Measurements from ENCODE around the gene MUC20. TPM values are rescaled to one million over a fixed set of nuclear protein-coding genes. Genes with fewer than 3 reads are reported as not detected.
"Not testable (repeated sequence)": the region's sequence is repeated elsewhere in the genome, so short reads cannot be mapped to it uniquely, and the experiment has no call there.

Gene MUC20
- total RNA-seq, 6 donors from 2014 or later: 10.1 to 39.8 (median 15.2) TPM

DNA sequence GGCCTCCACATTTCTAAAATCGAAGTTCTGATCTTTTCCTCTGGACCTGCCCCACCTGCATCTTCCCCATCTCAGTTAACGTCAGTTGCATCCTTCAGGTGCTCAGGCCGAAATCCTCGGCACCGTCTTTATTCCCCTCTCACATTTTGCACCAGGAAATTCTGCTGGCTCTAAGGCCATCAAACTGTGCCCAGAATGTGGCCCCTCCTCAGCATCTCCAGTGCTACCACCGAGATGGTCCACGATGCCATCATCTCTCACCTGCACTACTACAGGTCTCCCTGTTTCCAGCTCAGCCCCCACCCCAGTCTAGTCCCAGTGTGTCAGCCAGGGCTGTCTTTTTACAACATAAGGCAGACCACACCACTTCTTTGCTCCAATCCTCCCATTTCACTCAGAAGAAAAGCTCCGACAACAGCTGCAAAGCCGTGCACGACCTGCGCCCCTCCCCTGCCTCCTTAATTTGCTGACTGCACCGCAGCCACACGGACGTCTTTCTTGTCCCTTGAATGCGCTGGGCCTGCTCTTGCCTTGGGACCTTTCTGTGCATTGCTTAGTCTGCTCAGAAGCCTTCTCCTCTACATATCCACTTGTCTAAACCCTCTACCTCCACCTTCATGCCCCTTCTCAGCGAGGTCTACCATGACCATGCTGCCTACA lies 14.4 kb downstream of the MUC20 start:
- H3K4me3 ChIP-seq: no peak overlapping the region
- 78 to 83% methylated on average over 16 of the region's 16 CpGs for WGBS, 2 donors
- H3K9me3 ChIP-seq: no peaks in the 10 kb centered on the region
- DNase-seq (peak in 1 of 2 donors; percentile 33), ATAC-seq (ENCODE audit: low FRiP score in 2 of 2) (no peak)
- H3K36me3 ChIP-seq: peaks cover 0 to 55% (median 2%) of the 10 kb centered on the region in 4 donors
- no peak overlapping the region for H3K27ac ChIP-seq
- no peaks in the 10 kb centered on the region for H3K4me1 ChIP-seq
- TF ChIP-seq EP300 (IDR thresholded peaks at IDR 0.05) (no peak), POLR2AphosphoS5 (IDR thresholded peaks at IDR 0.05) (no peak), POLR2A (IDR thresholded peaks at IDR 0.05) (no peak)
- TF ChIP-seq, protein P1, sequence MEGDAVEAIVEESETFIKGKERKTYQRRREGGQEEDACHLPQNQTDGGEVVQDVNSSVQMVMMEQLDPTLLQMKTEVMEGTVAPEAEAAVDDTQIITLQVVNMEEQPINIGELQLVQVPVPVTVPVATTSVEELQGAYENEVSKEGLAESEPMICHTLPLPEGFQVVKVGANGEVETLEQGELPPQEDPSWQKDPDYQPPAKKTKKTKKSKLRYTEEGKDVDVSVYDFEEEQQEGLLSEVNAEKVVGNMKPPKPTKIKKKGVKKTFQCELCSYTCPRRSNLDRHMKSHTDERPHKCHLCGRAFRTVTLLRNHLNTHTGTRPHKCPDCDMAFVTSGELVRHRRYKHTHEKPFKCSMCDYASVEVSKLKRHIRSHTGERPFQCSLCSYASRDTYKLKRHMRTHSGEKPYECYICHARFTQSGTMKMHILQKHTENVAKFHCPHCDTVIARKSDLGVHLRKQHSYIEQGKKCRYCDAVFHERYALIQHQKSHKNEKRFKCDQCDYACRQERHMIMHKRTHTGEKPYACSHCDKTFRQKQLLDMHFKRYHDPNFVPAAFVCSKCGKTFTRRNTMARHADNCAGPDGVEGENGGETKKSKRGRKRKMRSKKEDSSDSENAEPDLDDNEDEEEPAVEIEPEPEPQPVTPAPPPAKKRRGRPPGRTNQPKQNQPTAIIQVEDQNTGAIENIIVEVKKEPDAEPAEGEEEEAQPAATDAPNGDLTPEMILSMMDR (IDR thresholded peaks at IDR 0.05): no peak
- no peaks in the 10 kb centered on the region for H3K27me3 ChIP-seq

DNA sequence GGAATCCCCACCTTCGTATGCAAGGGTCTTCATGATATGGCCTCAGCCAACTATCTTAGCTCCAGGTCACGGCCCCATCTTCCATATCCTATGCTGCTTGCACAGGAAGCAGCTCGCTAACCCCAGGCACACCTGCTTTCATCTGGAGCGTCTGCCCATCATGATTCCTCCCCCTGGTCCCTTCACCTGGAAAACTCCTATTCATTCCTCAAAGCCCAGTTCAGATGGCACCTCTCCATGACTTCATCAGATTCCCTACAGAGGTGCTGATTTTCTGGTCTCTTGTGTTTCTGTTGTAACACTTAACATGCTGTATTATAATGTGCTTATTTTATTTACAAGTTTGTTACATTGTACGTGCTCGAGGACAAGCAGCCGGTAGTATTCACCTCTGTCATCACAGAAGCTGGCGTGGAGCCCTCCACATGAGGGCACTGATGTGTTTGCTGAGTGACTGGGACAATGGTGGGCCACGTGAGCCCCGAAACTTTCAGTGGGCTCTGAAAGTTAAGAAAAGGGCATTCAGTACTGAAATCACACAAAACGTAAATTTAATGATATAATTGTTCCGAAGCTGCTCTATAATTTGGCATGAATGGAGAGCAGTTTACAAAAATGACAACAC lies 16.2 kb downstream of the MUC20 start:
- H3K4me1 ChIP-seq: no peaks in the 10 kb centered on the region
- H3K27ac ChIP-seq: no peak overlapping the region
- H3K36me3 ChIP-seq: peaks cover 0 to 41% (median 2%) of the 10 kb centered on the region in 4 donors
- TF ChIP-seq POLR2AphosphoS5 (IDR thresholded peaks at IDR 0.05) (no peak), EP300 (IDR thresholded peaks at IDR 0.05) (no peak)
- TF ChIP-seq, protein P1 (IDR thresholded peaks at IDR 0.05): no peak
- H3K4me3 ChIP-seq: no peak overlapping the region
- no peak for DNase-seq
- no peak for ATAC-seq (ENCODE audit: low FRiP score in 2 of 2)
- WGBS, 2 donors: 82 to 83% methylated on average over 12 of the region's 12 CpGs
- no peaks in the 10 kb centered on the region for H3K9me3 ChIP-seq
- no peaks in the 10 kb centered on the region for H3K27me3 ChIP-seq

DNA sequence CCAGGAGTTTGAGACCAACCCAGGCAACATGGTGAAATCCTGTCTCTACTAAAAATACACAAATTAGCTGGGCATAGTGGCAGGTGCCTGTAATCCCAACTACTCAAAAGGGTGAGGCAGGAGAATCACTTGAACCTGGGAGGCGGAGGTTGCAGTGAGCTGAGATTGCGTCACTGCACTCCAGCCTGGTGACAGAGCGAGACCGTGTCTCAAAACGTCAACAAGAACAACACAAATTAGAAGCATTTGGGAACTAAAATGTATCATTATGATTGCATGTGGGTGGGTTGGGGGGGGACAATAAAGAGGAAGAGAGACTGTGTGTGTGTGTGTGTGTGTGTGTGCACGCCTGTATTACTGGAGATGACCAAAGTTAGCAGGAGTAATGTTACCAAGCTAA lies 17.0 kb downstream of the MUC20 start:
- H3K27ac ChIP-seq: peak overlapping the region in 2 of 4 donors; percentile 28 to 53
- 56 to 66% methylated on average over 6 of the region's 6 CpGs for WGBS, 2 donors
- DNase-seq: peak in 1 of 2 donors; percentile 85
- peak in 1 of 2 donors; percentile 46 for TF ChIP-seq POLR2AphosphoS5 (IDR thresholded peaks at IDR 0.05)
- TF ChIP-seq EP300 (IDR thresholded peaks at IDR 0.05): peak in 1 of 4 donors; percentile 69
- ATAC-seq (ENCODE audit: low FRiP score in 2 of 2); H3K9me3 ChIP-seq; H3K4me3 ChIP-seq; H3K27me3 ChIP-seq; H3K4me1 ChIP-seq: not testable (repeated sequence)
- H3K36me3 ChIP-seq: peaks cover 0 to 33% (median 2%) of the 10 kb centered on the region in 4 donors

DNA sequence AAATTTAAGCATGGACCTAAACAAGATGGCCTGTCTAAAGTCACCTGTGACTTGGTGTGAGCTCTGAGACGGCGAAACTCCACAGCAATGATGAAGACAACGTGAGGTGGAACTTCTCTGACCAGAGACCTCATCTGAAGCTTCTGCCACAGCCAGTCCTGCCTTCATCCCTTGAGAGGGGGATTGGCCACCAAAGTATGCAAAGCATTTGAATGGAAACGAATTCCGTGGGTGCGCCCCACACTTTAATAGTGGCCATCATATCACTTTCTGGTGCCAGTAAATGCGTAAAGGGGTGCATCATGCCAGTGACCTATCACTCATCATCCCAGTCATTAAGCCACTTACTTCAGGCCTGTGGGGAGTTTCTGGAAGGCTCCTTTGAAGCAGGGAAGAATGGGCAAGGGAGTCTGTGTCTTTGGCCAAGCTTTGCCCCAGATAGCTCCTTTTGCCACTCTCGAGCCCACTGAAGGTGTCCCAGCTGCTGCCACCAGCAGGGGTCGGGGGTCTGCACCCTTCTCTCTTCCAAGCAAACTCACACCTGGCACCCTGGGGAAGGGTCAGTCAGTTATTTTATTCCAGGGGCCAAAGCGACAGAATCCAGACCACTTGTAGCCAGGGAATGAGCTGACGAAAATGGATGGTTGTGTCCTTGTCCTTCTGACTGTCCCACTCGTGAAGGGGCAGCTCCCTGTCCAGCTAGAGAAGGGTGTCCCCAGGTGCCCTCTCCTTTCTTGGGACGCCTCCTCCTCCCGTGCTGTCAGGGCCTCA lies 17.7 kb downstream of the MUC20 start:
- H3K27ac ChIP-seq: peak overlapping the region in 2 of 4 donors; percentile 28 to 53
- ATAC-seq (ENCODE audit: low FRiP score in 2 of 2) (no peak), DNase-seq (no peak)
- WGBS, 2 donors: 81 to 85% methylated on average over 14 of the region's 14 CpGs
- H3K36me3 ChIP-seq: peaks cover 0 to 26% (median 0%) of the 10 kb centered on the region in 4 donors
- TF ChIP-seq, protein P1 (IDR thresholded peaks at IDR 0.05): no peak
- TF ChIP-seq EP300 (IDR thresholded peaks at IDR 0.05) (no peak), POLR2AphosphoS5 (IDR thresholded peaks at IDR 0.05) (no peak), POLR2A (IDR thresholded peaks at IDR 0.05) (no peak)
- H3K27me3 ChIP-seq: no peaks in the 10 kb centered on the region
- H3K4me3 ChIP-seq: no peak overlapping the region
- H3K4me1 ChIP-seq: no peaks in the 10 kb centered on the region
- H3K9me3 ChIP-seq: no peaks in the 10 kb centered on the region

DNA sequence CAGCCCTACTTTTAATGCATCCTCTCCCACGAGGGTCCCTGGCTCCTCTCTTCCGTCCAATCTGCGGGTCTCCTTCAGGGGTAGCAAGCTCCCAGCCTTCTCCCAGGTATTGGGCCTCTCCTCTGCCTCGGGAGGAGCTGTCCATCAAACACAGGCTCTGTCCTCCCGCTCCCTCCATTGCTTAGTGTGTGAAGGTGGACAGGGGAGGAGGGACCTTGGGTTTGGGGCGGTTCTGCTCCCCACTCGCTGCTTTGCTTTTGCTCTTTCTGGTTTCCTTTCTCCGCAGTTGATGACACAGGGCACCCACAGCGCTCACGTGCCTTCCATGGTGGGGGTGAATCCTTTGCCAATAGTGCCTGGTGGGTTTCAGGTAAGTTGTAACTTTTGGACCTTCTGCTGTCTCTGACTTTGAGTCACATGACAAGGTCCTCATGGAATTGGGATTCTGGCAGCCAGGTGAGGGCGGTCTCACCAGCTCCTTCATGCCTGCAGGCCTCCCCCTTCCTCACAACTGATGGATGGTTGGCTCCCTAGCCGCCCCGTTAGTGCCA lies 18.9 kb downstream of the MUC20 start:
- TF ChIP-seq EP300 (IDR thresholded peaks at IDR 0.05): no peak
- TF ChIP-seq, protein P1 (IDR thresholded peaks at IDR 0.05): no peak
- TF ChIP-seq POLR2A (IDR thresholded peaks at IDR 0.05): no peak
- no peak for TF ChIP-seq POLR2AphosphoS5 (IDR thresholded peaks at IDR 0.05)
- 83 to 94% methylated on average over 12 to 13 of the region's 13 CpGs for WGBS, 2 donors
- Histone ChIP-seq H3K27ac (no peak overlapping the region), H3K27me3 (no peaks in the 10 kb centered on the region), H3K4me1 (no peaks in the 10 kb centered on the region), H3K4me3 (no peak overlapping the region), H3K36me3 (peaks cover 0 to 21% (median 0%) of the 10 kb centered on the region in 4 donors), H3K9me3 (no peaks in the 10 kb centered on the region)
- ATAC-seq (ENCODE audit: low FRiP score in 2 of 2) (no peak), DNase-seq (no peak)
